ENCODE data around the gene RYK.

Gene RYK

GRCh38 chr3:134255404-134255803, 4.7 kb upstream of the RYK start:
- Histone ChIP-seq H3K4me1 (ENCODE audit: control insufficient read depth, insufficient read depth, low read length) (no peaks in the 10 kb centered on the region), H3K36me3 (ENCODE audit: control insufficient read depth in 2 of 2, insufficient read depth in 1 of 2, low read length in 2 of 2) (no peaks in the 10 kb centered on the region), H3K9me3 (ENCODE audit: control insufficient read depth, insufficient read depth, low read depth, low read length) (no peaks in the 10 kb centered on the region), H3K4me3 (ENCODE audit: low read depth, low read length) (no peak overlapping the region), H3K27ac (ENCODE audit: extremely low read depth, low read depth, low read length) (no peak overlapping the region)
- TF ChIP-seq PRDM2 (tag by site-specific recombination; IDR thresholded peaks at IDR 0.05; ENCODE audit: borderline replicate concordance) (no peak), ZNF639 (tag by site-specific recombination; IDR thresholded peaks at IDR 0.05) (no peak), ZNF664 (tag by site-specific recombination; IDR thresholded peaks at IDR 0.05) (no peak), ZNF157 (tag by site-specific recombination; IDR thresholded peaks at IDR 0.05) (no peak), ZNF311 (tag by site-specific recombination; IDR thresholded peaks at IDR 0.05; ENCODE audit: borderline replicate concordance) (no peak), ZBTB1 (tag by site-specific recombination; IDR thresholded peaks at IDR 0.05) (no peak), ZIC2 (tag by site-specific recombination; IDR thresholded peaks at IDR 0.05) (no peak), ZNF660 (tag by site-specific recombination; IDR thresholded peaks at IDR 0.05) (no peak), ZNF433 (tag by site-specific recombination; IDR thresholded peaks at IDR 0.05; ENCODE audit: low read depth) (no peak), ZNF148 (tag by site-specific recombination; IDR thresholded peaks at IDR 0.05; ENCODE audit: borderline replicate concordance) (no peak), ZBTB44 (tag by site-specific recombination; IDR thresholded peaks at IDR 0.05) (no peak)
- ChIA-PET CTCF (interaction anchor here (0.9 kb wide), 1 partner anchor 9 kb away, joined by 3 read pairs; no protein-coding TSS in a partner anchor), POLR2A (no interaction called here)

- TF ChIP-seq YY1 (tag by site-specific recombination; IDR thresholded peaks at IDR 0.05), result no peak
- TF ChIP-seq ZNF623 (tag by site-specific recombination; IDR thresholded peaks at IDR 0.05), result peak; percentile 93
- no peaks in the 10 kb centered on the region for H3K4me1 ChIP-seq (ENCODE audit: control insufficient read depth, insufficient read depth, low read length)
- H3K4me3 ChIP-seq (ENCODE audit: low read depth, low read length), result no peak overlapping the region
- H3K27ac ChIP-seq (ENCODE audit: extremely low read depth, low read depth, low read length), result no peak overlapping the region
- ChIA-PET POLR2A (interaction anchor here (0.5 kb wide), 1 partner anchor 55 kb away, joined by 5 read pairs; no protein-coding TSS in a partner anchor), CTCF (interaction anchor here (0.7 kb wide), 1 partner anchor 8 kb away, joined by 4 read pairs; no protein-coding TSS in a partner anchor)
- no peaks in the 10 kb centered on the region for H3K36me3 ChIP-seq (ENCODE audit: control insufficient read depth in 2 of 2, insufficient read depth in 1 of 2, low read length in 2 of 2)
- no peaks in the 10 kb centered on the region for H3K9me3 ChIP-seq (ENCODE audit: control insufficient read depth, insufficient read depth, low read depth, low read length)
Measured at GRCh38 chr3:134253475-134254226, 3.0 kb upstream of the RYK start.

Measured in HEK293 (cell line).